CD4-positive, alpha-beta T cell treated with Interleukin-6 for 4 hours (primary cell): Measurements from ENCODE around the gene RTKN2.

Experiments used
- DNase-seq: peaks from one replicate; pipeline ENCODE4 v3.0.0-alpha.2; 2020; ENCODE audit warnings: mixed read lengths

Gene RTKN2

DNA sequence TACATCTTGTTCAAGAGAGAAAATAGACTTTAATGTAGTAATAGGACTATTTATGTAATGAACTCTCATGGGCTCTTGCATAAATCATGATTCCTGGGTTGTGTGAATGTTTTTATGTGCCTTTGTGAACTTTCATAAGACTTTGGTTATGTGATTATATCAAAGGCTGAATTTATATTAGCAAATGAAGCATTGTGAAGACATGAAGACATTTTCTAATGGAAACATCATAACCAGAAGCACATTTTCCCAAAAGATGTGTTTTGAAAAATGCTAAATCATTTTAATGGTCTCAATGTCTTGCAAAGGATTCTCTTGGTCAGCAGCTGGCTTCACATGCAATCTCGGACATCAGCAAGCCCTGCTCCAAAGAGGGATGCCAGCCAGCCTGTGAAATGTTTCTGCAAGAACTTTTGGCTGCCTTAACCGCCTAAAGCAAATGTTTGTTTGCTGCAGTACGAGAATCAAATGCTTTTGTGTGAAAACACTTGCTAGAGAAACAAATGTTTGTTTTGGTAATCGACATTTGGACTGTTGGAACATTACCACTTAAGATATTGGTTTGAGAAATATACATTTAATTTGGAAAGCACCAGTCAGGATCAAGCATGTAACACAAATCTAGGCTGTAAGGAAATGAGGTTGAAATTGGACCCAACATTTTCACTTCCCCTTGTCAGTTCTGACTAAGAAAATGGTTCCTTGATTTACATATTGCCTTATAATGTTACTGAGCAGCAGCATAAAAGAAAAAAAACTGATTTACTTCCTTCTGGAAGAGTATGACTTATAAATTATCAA is 102.1 kb downstream of the RTKN2 start:
- no peak for DNase-seq

DNA sequence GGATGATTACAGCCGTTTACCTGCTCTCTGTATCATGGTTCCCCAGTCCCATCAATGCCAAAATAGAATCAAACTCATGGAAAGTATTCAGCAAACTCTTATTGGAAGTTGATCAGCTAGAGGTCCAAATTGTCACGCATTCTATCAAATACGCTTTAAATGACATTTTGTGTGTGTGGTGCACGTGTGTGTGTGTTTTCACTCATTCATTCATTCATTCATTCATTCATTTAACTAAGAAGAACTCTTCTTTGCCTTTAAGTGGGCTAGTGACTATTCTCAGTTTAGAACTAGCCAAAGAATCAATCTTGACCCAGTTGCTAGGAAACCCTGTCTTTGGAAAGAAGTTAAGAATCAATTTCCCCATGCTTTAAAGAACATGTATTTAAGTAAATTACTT is 102.8 kb downstream of the RTKN2 start:
- DNase-seq = no peak

DNA sequence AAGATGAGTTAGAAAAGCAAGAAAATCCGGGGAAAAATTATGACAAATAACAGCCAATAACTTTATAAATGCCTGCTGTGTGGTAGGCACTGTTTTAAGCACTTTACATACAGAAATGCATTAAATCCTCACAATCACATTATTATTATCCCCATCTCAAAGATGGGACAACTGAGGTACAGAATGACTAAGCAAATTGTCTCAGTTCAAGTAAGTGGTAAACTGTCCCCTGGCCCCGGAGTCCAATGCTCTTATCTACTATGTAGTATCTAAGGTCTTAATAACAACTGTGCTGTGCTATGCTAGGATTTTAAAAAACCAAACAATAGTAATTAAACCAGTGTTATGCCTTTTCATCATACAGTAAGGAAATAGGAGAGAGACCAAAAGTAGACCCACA is 105.6 kb downstream of the RTKN2 start:
- no peak for DNase-seq

DNA sequence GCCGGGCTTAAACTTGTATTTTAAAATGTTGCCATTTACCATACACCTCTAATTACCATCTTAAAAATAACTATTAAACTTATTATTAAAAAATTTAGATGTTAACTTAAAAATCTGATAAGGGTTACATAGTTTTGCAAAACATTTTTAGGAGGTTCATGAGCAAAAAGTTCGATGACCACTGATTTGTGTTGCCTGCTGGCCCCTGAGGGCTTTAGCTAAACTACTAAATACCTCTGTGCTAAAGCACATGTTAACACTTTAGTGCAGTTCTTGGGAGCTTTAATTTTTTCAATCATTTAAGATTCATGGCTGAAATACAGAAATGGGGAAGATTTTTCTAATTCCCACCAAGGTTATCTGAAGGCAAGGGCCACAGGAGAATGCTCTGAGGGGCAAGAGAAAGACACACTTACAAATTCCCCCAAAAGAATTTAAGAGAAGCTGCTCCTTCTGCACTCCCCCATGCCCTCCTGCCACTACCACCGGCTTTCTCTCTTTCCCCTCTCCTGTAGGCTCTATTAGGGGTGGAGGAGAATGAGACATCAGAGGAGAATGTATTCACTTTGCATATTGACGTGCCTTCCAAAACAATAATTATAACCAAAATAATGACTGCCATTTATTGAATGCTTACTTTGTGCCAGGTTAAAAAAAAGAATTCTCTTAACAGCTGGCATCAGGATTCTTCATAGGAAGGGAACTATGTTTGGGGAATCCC is 106.2 kb downstream of the RTKN2 start:
- DNase-seq = no peak

- no peak for DNase-seq
Measured at GRCh38 chr10:62159351-62159750, 109.3 kb downstream of the RTKN2 start.

GRCh38 chr10:62157601-62158000 is 111.0 kb downstream of the RTKN2 start:
- no peak for DNase-seq

DNA sequence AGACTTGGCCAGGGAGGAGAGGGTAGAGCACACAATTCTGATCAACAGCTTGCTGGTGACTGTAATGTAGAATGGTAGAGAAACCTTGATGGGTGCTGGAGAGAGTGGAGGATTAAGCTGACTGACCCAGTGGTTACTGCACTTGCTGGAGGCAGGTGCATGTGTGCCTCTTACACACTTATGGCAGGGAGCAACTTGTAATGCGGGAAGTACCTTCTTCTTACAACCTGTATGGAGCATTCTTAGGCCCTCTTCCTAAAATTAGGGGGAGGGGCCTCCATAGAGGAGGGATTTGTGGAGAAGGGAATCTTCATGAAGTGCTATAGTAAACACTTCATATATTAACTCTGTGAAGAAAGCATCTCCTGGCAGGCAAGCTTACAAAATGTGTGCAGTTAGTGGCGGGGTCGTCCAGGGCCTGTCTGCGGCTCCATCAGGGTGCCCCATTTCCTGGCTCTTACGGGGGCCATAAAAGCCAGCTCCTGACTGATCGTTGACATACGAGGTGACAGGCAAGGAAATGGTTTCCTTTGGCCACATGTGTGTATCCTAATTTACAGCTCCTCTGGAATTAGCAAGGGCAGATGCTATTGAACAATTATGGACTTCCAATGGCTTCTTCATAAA is 113.5 kb downstream of the RTKN2 start:
- DNase-seq = no peak

DNA sequence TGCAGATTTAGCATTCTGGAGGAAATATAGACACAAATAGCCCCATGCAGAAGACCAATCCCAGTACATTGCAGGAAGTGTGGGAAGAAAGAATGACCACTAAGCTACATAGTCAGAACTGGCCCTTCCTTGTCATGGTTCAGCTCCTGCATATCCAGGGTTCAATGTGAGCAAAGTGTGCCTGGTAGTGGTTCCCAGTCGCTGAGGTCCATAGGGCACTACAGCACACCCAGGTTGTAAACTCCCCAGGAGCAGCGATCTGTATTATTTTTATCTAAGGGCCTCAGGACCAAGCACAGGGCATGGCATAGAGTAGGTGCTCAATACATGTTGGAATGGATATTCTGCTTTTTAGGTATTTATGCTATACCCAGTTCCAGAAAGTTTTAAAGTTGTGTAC is 114.4 kb downstream of the RTKN2 start:
- DNase-seq = no peak

GRCh38 chr10:62153191-62153590 is 115.5 kb downstream of the RTKN2 start:
- DNase-seq = no peak

DNA sequence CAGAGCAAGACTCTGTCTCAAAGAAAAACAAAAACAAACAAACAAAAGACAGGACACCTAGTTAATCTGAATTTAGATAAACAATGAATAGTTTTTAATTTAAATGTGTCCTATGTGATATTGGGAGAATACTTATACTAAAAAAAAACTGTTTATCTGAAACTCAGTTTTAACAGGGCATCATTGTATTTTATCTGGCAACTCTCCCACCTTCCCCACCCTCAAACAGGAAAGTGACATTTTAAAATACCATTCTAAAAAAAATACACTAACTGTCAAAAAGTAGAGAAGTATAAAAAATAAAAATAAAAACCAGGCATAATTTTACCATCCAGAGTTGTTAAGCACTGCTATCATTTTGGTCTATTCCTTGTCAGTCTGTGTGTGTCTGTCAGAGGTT is 119.0 kb downstream of the RTKN2 start:
- DNase-seq = no peak

- no peak for DNase-seq
Measured at GRCh38 chr10:62148155-62148554, 120.5 kb downstream of the RTKN2 start.

DNA sequence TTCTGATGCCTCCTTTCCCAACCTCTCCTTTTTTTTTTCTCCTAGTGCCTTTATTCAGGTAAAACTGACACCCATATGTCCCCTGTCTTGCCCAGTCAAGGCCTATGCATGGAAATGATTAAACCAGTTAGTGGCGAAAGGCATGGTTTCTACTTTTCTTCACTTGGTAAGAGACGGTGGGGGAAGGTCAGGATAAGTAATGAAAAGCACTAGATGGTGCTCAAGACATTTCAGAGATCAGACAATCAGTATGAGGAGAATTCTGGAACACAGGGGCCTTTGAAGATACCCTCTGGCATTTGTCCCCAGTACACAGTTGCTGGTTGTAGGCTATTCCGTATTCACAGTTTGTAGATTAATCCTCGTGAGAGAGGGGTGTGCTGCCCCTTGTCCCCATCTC is 121.2 kb downstream of the RTKN2 start:
- DNase-seq = no peak

- no peak for DNase-seq
Measured at GRCh38 chr10:62136931-62137330, 131.7 kb downstream of the RTKN2 start.

- DNase-seq = no peak
Measured at GRCh38 chr10:62133618-62134017, 135.0 kb downstream of the RTKN2 start.
